ENCODE measurements around the gene CENPX.

CENPX gene

DNA sequence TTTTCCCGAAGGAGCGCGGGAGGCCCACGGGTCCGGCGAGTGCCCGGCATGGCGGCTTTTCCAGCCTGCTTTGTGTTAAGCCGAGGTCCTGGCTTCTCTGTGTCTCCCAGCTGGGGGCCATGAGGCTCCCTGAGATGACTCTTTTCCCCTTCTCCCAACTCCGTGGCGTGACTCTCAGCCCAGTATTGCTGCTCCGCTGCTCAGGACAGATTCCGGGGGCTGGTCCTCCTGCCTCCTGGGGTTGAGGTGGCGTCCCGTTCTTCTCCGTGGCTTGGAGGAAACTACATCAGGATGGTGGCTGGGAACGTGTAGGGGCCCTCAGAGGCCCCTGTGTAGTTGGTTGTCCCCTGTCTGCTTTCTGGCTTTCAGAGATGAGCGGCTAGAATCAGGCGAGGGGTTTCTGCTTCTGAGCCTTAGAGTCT is 30.0 kb upstream of the CENPX start:
- ChIA-PET CTCF (no interaction called here), POLR2A (interaction anchor here (0.9 to 6.3 kb wide), 5 partner anchors 11 to 46 kb away, joined by 3 to 46 read pairs (median 6); partner anchors contain the start of genes CENPX, DCXR, DUS1L and FASN)
- no peak for TF ChIP-seq ELF4 (IDR thresholded peaks at IDR 0.05)
- no peak for TF ChIP-seq NFRKB (IDR thresholded peaks at IDR 0.05)
- TF ChIP-seq LEF1 (IDR thresholded peaks at IDR 0.05; ENCODE audit: borderline replicate concordance) = no peak
- TF ChIP-seq FOXA1 (IDR thresholded peaks at IDR 0.05) = no peak
- TF ChIP-seq, protein P1, sequence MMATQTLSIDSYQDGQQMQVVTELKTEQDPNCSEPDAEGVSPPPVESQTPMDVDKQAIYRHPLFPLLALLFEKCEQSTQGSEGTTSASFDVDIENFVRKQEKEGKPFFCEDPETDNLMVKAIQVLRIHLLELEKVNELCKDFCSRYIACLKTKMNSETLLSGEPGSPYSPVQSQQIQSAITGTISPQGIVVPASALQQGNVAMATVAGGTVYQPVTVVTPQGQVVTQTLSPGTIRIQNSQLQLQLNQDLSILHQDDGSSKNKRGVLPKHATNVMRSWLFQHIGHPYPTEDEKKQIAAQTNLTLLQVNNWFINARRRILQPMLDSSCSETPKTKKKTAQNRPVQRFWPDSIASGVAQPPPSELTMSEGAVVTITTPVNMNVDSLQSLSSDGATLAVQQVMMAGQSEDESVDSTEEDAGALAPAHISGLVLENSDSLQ (IDR thresholded peaks at IDR 0.05) = no peak
- no peak for TF ChIP-seq L3MBTL2 (conservative IDR thresholded peaks at IDR 0.05)
- TF ChIP-seq ARNT (IDR thresholded peaks at IDR 0.05) = no peak
- TF ChIP-seq FOXM1 (IDR thresholded peaks at IDR 0.05; ENCODE audit: borderline replicate concordance) = no peak
- TF ChIP-seq SP1 (IDR thresholded peaks at IDR 0.05) = no peak
- no peak for TF ChIP-seq CTBP1 (IDR thresholded peaks at IDR 0.05; ENCODE audit: borderline replicate concordance)
- no peak for TF ChIP-seq TARDBP (IDR thresholded peaks at IDR 0.05)
- TF ChIP-seq BHLHE40 (IDR thresholded peaks at IDR 0.05; ENCODE audit: borderline replicate concordance) = no peak
- TF ChIP-seq ZNF384 (IDR thresholded peaks at IDR 0.05) = no peak
- no peak for TF ChIP-seq FOXK2 (IDR thresholded peaks at IDR 0.05)
- TF ChIP-seq SUZ12 (IDR thresholded peaks at IDR 0.05) = no peak
- TF ChIP-seq HDGF (IDR thresholded peaks at IDR 0.05; ENCODE audit: borderline replicate concordance) = no peak
- no peak for DNase-seq (ENCODE audit: extremely low spot score)

- DNase-seq (ENCODE audit: extremely low spot score) = peak; percentile 85
- TF ChIP-seq, protein P1 (IDR thresholded peaks at IDR 0.05) = no peak
- TF ChIP-seq ZNF384 (IDR thresholded peaks at IDR 0.05) (no peak), BHLHE40 (IDR thresholded peaks at IDR 0.05; ENCODE audit: borderline replicate concordance) (no peak), HDGF (IDR thresholded peaks at IDR 0.05; ENCODE audit: borderline replicate concordance) (no peak), SP1 (IDR thresholded peaks at IDR 0.05) (no peak), TARDBP (IDR thresholded peaks at IDR 0.05) (no peak), LEF1 (IDR thresholded peaks at IDR 0.05; ENCODE audit: borderline replicate concordance) (no peak), SUZ12 (IDR thresholded peaks at IDR 0.05) (no peak), CTBP1 (IDR thresholded peaks at IDR 0.05; ENCODE audit: borderline replicate concordance) (no peak)
- CTCF ChIA-PET = no interaction called here
- POLR2A ChIA-PET = interaction anchor here (0.9 to 6.3 kb wide), 5 partner anchors 12 to 46 kb away, joined by 3 to 46 read pairs (median 6); partner anchors contain the start of genes CENPX, DCXR, DUS1L and FASN
These were observed 29.3 kb upstream of the CENPX start, which contains the start of the genes GPS1 and RFNG for GRCh38 chr17:82051776-82052637. TSS of gene GPS1 (plus strand) at chr17:82051898. CDS start at chr17:82051932, 34 bp downstream. TSS of gene RFNG (minus strand) at chr17:82051811. CDS start at chr17:82051766, 45 bp downstream.

- TF ChIP-seq HDGF (IDR thresholded peaks at IDR 0.05; ENCODE audit: borderline replicate concordance) (no peak), L3MBTL2 (conservative IDR thresholded peaks at IDR 0.05) (no peak)
- DNase-seq (ENCODE audit: extremely low spot score) = no peak
- ChIA-PET CTCF (interaction anchor here (0.5 to 1.7 kb wide), 3 partner anchors 11 to 16 kb away, joined by 3 to 5 read pairs (median 3); partner anchors contain the start of gene DCXR), POLR2A (interaction anchor here (1.8 to 6.3 kb wide), 5 partner anchors 8 to 48 kb away, joined by 4 to 46 read pairs (median 15); partner anchors contain the start of genes DCXR, DUS1L, FASN and RAC3)
These were observed 28.3 kb upstream of the CENPX start for GRCh38 chr17:82050761-82051641.

DNA sequence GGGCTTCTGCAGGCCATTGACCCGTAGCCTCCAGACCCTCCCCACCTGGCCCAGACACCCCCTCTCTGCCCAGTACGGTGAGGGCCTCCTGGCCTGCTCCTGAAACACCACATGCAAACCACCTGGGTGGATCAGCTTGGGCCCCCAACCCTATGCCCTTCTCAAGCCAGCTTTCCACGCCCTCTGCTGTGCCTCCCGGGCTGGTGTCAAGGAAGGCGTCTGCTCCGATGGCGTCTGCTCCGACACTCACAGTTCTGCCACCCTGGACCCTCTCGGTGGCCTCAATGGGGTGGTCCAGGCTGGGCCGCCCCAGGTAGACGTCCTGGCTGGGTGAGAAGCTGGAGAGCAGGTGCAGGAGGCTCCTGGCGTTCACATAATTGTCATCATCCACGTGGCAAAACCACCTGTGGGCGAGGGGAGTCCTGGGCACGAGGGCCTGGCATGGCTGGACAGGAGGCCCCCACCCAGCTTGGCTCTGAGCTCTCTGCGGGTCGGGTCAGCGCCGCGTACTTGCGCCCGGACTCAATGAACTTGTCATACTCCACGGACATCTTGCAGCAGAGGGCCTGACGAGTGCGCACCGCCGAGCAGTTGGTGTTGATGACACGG is 27.6 kb upstream of the CENPX start:
- POLR2A ChIA-PET = interaction anchor here (1.8 to 2.7 kb wide), 4 partner anchors 8 to 48 kb away, joined by 4 to 17 read pairs (median 11); partner anchors contain the start of genes DCXR, FASN and RAC3
- TF ChIP-seq FOXM1 (IDR thresholded peaks at IDR 0.05; ENCODE audit: borderline replicate concordance) = no peak

DNA sequence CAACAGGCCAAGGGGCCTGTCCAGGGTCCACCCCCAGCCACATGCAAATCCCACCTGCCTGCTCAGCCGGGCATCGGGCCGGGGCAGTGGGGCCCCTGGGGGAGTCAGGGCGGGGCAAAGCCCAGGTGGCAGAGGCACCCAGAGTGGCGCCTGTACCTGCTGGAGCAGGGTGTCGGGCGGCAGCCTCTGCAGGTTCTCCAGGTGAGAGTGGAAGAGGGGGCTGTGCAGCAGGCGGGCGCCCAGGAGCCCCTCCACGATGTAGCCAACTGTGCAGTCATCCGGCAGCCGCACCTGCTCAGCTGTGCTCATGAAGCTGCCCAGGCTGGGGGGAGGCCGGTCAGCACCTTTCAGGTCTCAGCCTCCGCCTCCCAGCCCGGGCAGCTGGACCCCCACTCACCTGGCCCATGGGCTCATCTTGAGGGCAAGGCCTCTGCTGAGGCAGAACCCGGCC is 26.9 kb upstream of the CENPX start:
- DNase-seq (ENCODE audit: extremely low spot score) = no peak
- TF ChIP-seq FOXK2 (IDR thresholded peaks at IDR 0.05) = no peak
- no peak for TF ChIP-seq BHLHE40 (IDR thresholded peaks at IDR 0.05; ENCODE audit: borderline replicate concordance)
- TF ChIP-seq CTBP1 (IDR thresholded peaks at IDR 0.05; ENCODE audit: borderline replicate concordance) = no peak
- no peak for TF ChIP-seq ZNF384 (IDR thresholded peaks at IDR 0.05)
- no peak for TF ChIP-seq LEF1 (IDR thresholded peaks at IDR 0.05; ENCODE audit: borderline replicate concordance)
- no peak for TF ChIP-seq FOXM1 (IDR thresholded peaks at IDR 0.05; ENCODE audit: borderline replicate concordance)
- no peak for TF ChIP-seq TARDBP (IDR thresholded peaks at IDR 0.05)
- TF ChIP-seq HDGF (IDR thresholded peaks at IDR 0.05; ENCODE audit: borderline replicate concordance) = no peak
- TF ChIP-seq NFRKB (IDR thresholded peaks at IDR 0.05) = no peak
- no peak for TF ChIP-seq ELF4 (IDR thresholded peaks at IDR 0.05)
- no peak for TF ChIP-seq FOXA1 (IDR thresholded peaks at IDR 0.05)
- no peak for TF ChIP-seq ARNT (IDR thresholded peaks at IDR 0.05)
- ChIA-PET CTCF (interaction anchor here (1.7 kb wide), 1 partner anchor 12 kb away, joined by 5 read pairs; the partner anchor contains the start of gene DCXR), POLR2A (interaction anchor here (1.8 to 2.7 kb wide), 4 partner anchors 9 to 49 kb away, joined by 4 to 17 read pairs (median 11); partner anchors contain the start of genes DCXR, FASN and RAC3)

More for the DNA sequence above, 27.6 kb upstream of the CENPX start:
- DNase-seq (ENCODE audit: extremely low spot score) = no peak
- CTCF ChIA-PET = interaction anchor here (0.5 to 1.7 kb wide), 4 partner anchors 10 to 89 kb away, joined by 3 to 5 read pairs (median 3); partner anchors contain the start of gene DCXR
